Measurements from ENCODE around the gene NSF. TPM values are rescaled to one million over a fixed set of nuclear protein-coding genes. Genes with fewer than 3 reads are reported as not detected.
"Not testable (repeated sequence)": the region's sequence is repeated elsewhere in the genome, so short reads cannot be mapped to it uniquely, and the experiment has no call there.

NSF gene
- total RNA-seq, 1 experiment from 2014 or later = 35.9 TPM

- DNase-seq (ENCODE audit: low spot score); H3K27ac ChIP-seq (ENCODE audit: low read depth, low read length, poor library complexity, severe bottlenecking); POLR2A ChIA-PET (ENCODE audit: low non-redundant PET); H3K27me3 ChIP-seq (replicated peaks; ENCODE audit: insufficient read depth, low read depth, low read length, poor library complexity); H3K9me3 ChIP-seq (ENCODE audit: low read depth, low read length, poor library complexity, severe bottlenecking); CTCF ChIA-PET; BruUV-seq (replicated peaks); intact Hi-C loops (cut with micrococcal nuclease; ENCODE audit: unreplicated experiment); H3K4me3 ChIP-seq (ENCODE audit: low read depth, low read length, poor library complexity, severe bottlenecking); H3K4me1 ChIP-seq (ENCODE audit: insufficient read depth, low read length, poor library complexity, severe bottlenecking); H3K36me3 ChIP-seq (ENCODE audit: insufficient read depth, low read length, poor library complexity, severe bottlenecking): not testable (repeated sequence)
Measured at GRCh38 chr17:46683653-46684052, 93.2 kb downstream of the NSF start.

GRCh38 chr17:46685284-46685683 is 94.8 kb downstream of the NSF start:
- H3K4me3 ChIP-seq (ENCODE audit: low read depth, low read length, poor library complexity, severe bottlenecking); H3K27me3 ChIP-seq (replicated peaks; ENCODE audit: insufficient read depth, low read depth, low read length, poor library complexity); H3K27ac ChIP-seq (ENCODE audit: low read depth, low read length, poor library complexity, severe bottlenecking); DNase-seq (ENCODE audit: low spot score); H3K4me1 ChIP-seq (ENCODE audit: insufficient read depth, low read length, poor library complexity, severe bottlenecking); POLR2A ChIA-PET (ENCODE audit: low non-redundant PET); intact Hi-C loops (cut with micrococcal nuclease; ENCODE audit: unreplicated experiment); BruUV-seq (replicated peaks); H3K9me3 ChIP-seq (ENCODE audit: low read depth, low read length, poor library complexity, severe bottlenecking); CTCF ChIA-PET; H3K36me3 ChIP-seq (ENCODE audit: insufficient read depth, low read length, poor library complexity, severe bottlenecking): not testable (repeated sequence)

- CTCF ChIA-PET; H3K4me3 ChIP-seq (ENCODE audit: low read depth, low read length, poor library complexity, severe bottlenecking); H3K9me3 ChIP-seq (ENCODE audit: low read depth, low read length, poor library complexity, severe bottlenecking); BruUV-seq (replicated peaks); DNase-seq (ENCODE audit: low spot score); H3K36me3 ChIP-seq (ENCODE audit: insufficient read depth, low read length, poor library complexity, severe bottlenecking); H3K27me3 ChIP-seq (replicated peaks; ENCODE audit: insufficient read depth, low read depth, low read length, poor library complexity); POLR2A ChIA-PET (ENCODE audit: low non-redundant PET); intact Hi-C loops (cut with micrococcal nuclease; ENCODE audit: unreplicated experiment); H3K27ac ChIP-seq (ENCODE audit: low read depth, low read length, poor library complexity, severe bottlenecking); H3K4me1 ChIP-seq (ENCODE audit: insufficient read depth, low read length, poor library complexity, severe bottlenecking): not testable (repeated sequence)
Measured at GRCh38 chr17:46692196-46692595, 101.7 kb downstream of the NSF start.

GRCh38 chr17:46693283-46693682 is 102.8 kb downstream of the NSF start:
- intact Hi-C loops (cut with micrococcal nuclease; ENCODE audit: unreplicated experiment); CTCF ChIA-PET; BruUV-seq (replicated peaks); H3K27me3 ChIP-seq (replicated peaks; ENCODE audit: insufficient read depth, low read depth, low read length, poor library complexity); H3K36me3 ChIP-seq (ENCODE audit: insufficient read depth, low read length, poor library complexity, severe bottlenecking); H3K4me3 ChIP-seq (ENCODE audit: low read depth, low read length, poor library complexity, severe bottlenecking); POLR2A ChIA-PET (ENCODE audit: low non-redundant PET); H3K4me1 ChIP-seq (ENCODE audit: insufficient read depth, low read length, poor library complexity, severe bottlenecking); H3K27ac ChIP-seq (ENCODE audit: low read depth, low read length, poor library complexity, severe bottlenecking); H3K9me3 ChIP-seq (ENCODE audit: low read depth, low read length, poor library complexity, severe bottlenecking); DNase-seq (ENCODE audit: low spot score): not testable (repeated sequence)

GRCh38 chr17:46696522-46696921 is 106.1 kb downstream of the NSF start:
- BruUV-seq (replicated peaks); CTCF ChIA-PET; intact Hi-C loops (cut with micrococcal nuclease; ENCODE audit: unreplicated experiment); H3K27me3 ChIP-seq (replicated peaks; ENCODE audit: insufficient read depth, low read depth, low read length, poor library complexity); H3K9me3 ChIP-seq (ENCODE audit: low read depth, low read length, poor library complexity, severe bottlenecking); H3K4me1 ChIP-seq (ENCODE audit: insufficient read depth, low read length, poor library complexity, severe bottlenecking); H3K27ac ChIP-seq (ENCODE audit: low read depth, low read length, poor library complexity, severe bottlenecking); DNase-seq (ENCODE audit: low spot score); H3K4me3 ChIP-seq (ENCODE audit: low read depth, low read length, poor library complexity, severe bottlenecking); POLR2A ChIA-PET (ENCODE audit: low non-redundant PET); H3K36me3 ChIP-seq (ENCODE audit: insufficient read depth, low read length, poor library complexity, severe bottlenecking): not testable (repeated sequence)

GRCh38 chr17:46699014-46699413 is 108.5 kb downstream of the NSF start:
- CTCF ChIA-PET; H3K27me3 ChIP-seq (replicated peaks; ENCODE audit: insufficient read depth, low read depth, low read length, poor library complexity); BruUV-seq (replicated peaks): not testable (repeated sequence)

More at GRCh38 chr17:46699014-46699413, 108.5 kb downstream of the NSF start:
- H3K9me3 ChIP-seq (ENCODE audit: low read depth, low read length, poor library complexity, severe bottlenecking); H3K36me3 ChIP-seq (ENCODE audit: insufficient read depth, low read length, poor library complexity, severe bottlenecking); H3K27ac ChIP-seq (ENCODE audit: low read depth, low read length, poor library complexity, severe bottlenecking); DNase-seq (ENCODE audit: low spot score); POLR2A ChIA-PET (ENCODE audit: low non-redundant PET); intact Hi-C loops (cut with micrococcal nuclease; ENCODE audit: unreplicated experiment); H3K4me1 ChIP-seq (ENCODE audit: insufficient read depth, low read length, poor library complexity, severe bottlenecking); H3K4me3 ChIP-seq (ENCODE audit: low read depth, low read length, poor library complexity, severe bottlenecking): not testable (repeated sequence)

Data from A673 (cell line).